H1 (cell line): ENCODE measurements around the gene SEMA4D. TPM values are rescaled to one million over a fixed set of nuclear protein-coding genes. Genes with fewer than 3 reads are reported as not detected.

Experiments
- POU5F1 ChIP-seq: IDR thresholded peaks from 2 replicates; pipeline ENCODE4 v1.6.1; 2011; ENCODE audit warnings: low read depth, mild to moderate bottlenecking, low read length, moderate library complexity
- YY1 ChIP-seq: IDR thresholded peaks from 2 replicates; pipeline ENCODE4 v1.6.1; 2011; ENCODE audit warnings: low read depth, mild to moderate bottlenecking, low read length
- polyA plus RNA-seq, 7 experiments: library from polyadenylated mRNA; depleted of rRNA in 3 of 7; stranded (reverse) in 5 of 7; unstranded in 2 of 7; fragments of >200 nt in 5 of 7; fragments of 200-250 nt in 2 of 7; gene quantifications; 1 replicate in 5 of 7; 2 replicates in 1 of 7; 4 replicates in 1 of 7; pipeline versions ENCODE4 v1.2.1 to v1.2.3, GENCODE V29; 2011 to 2013; ENCODE audit warnings: missing spikeins in 2 of 7, mixed read lengths in 2 of 7
- total RNA-seq: library from RNA; stranded (reverse); fragmentation: NEBNext Ultra II Directional; extraction: Animal tissue kit (Norgen Biotek cat#: 25700); gene quantifications from 2 replicates; pipeline ENCODE4 v1.2.1, GENCODE V29; 2021

Gene SEMA4D
- total and polyA plus RNA-seq, 2 of the 8 experiments (the other 6 are each of a cell fraction or from before 2014, with no cell fraction given), result 21.0 to 70.4 TPM

DNA sequence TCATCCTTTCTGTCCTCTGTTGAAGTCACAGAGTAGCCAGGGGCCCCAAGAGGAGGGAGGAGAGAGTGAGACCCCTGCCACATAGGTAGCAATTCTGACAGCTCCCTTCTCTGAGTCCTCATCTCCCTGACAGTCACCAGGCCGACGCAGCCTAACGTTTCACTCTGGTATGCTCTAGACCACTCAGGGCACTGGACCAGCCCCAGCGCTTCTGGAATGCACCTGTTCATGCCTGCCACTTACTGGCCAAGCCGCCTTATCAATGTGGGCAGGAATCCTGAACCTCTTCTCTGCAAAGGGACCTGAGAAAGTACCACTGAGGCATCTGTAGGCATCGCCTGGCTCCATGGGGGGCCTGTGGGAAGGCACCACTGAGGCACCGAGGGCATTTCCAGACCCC is 129.4 kb downstream of the SEMA4D start (continued):
- no peak for TF ChIP-seq POU5F1
- no peak for TF ChIP-seq YY1
- TF ChIP-seq, all 59 proteins: peak for 0
